ENCODE data around the gene IFITM1.
"Not testable (repeated sequence)": the region's sequence is repeated elsewhere in the genome, so short reads cannot be mapped to it uniquely, and the experiment has no call there.

IFITM1 gene

DNA sequence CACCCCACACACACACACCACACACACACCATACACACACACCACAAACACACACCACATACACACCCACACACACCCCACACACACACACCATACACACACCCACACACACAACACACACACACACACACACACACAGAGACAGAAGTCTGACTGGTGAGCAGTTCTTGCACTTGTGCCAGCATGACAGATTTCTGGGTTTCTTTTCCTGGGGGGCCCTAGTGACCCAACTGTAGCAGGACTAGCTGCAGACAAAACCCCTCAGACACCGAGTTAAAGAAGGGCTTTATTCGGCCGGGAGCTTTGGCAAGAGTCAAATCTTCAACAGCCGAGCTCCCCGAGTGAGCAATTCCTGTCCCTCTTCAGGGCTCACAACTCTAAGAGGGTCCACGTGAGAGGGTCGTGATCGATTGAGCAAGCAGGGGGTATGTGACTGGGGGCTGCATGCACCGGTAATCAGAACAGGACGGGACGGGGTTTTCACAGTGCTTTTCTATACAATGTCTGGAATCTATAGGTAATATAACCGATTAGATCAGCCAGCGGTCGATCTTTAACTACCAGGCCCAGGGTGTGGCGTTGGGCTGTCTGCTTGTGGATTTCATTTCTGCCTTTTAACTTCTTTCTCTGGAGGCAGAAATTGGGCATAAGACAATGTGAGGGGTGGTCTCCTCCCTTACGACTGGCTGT is 36.3 kb downstream of the IFITM1 start:
- not testable (repeated sequence) for DNase-seq

GRCh38 chr11:350723-351255 is 36.9 kb downstream of the IFITM1 start:
- no peak for DNase-seq

DNA sequence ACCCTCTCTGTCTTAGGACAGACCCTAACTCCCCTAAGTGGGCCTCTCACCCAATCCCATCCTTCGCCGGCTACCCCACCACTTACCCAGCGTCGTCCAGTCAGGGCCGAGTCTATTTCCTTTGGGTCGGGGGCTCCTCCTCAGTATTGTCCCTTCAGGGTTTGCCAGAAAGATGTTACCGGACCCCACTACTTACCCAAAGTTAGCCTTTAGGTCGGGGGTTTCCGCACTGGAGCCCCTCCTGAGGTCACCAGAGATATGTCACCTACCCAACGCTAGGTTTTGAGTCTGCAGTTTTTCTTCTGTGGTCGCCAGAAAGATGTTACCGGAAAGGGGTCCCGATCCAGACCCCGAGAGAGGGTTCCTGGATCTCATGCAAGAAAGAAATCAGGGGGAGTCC is 37.6 kb downstream of the IFITM1 start:
- DNase-seq = no peak

DNA sequence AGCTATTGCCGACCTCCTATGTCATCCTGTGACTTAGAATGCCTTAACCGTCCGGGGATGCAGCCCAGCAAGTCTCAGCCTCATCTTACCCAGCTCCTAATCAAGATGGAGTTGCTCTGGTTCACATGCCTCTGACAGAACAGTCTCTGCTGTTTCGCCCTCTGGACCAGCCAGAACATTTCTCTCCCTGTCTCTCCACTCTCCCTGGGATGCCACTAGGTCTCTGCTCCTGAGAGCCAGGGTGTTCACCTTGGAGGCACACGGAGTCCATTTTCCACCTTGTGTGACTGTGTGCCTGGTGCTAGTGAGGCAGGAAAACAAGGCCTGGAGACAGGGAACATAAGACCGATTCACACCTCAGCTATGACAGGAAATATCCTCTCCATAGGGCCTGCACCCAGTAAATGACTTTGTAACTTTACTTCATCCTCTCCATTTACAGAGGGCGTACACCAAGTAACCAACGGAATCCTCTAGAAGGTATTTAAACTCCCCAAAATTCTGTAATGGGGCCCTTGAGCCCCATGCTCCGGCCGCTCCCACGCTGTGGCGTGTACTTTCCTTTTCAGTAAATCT is 38.7 kb downstream of the IFITM1 start:
- no peak for DNase-seq

- no peak for DNase-seq
Measured at GRCh38 chr11:353179-353873, 39.5 kb downstream of the IFITM1 start.

GRCh38 chr11:355581-356458 is 42.0 kb downstream of the IFITM1 start:
- DNase-seq = peak; percentile 79

DNA sequence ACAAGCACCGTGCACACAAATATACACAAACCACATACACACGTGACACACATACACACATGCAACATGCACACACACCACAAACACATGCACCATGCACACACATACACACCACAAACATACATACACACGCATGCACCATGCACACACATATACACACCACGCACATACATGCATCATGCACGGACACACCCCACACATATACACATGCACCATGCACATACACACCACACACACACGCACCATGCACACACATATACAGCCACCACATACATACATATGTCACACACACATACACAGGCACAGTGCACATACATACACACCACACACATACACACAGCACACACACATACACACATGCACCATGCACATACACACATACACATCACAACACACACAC is 42.8 kb downstream of the IFITM1 start:
- DNase-seq = no peak

DNA sequence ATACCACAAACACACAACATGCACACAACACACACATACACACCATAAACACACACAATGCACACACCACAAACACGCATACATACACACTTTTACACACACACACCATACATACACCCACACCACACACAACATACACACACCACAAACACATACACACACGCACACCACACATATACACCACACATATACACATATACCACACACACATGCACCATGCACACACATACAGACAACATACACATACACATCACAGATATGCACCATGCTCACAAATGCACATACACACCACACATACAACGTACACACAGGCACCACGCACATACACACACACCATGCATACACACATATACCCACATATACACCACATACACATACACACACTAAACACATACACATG is 43.7 kb downstream of the IFITM1 start:
- DNase-seq = no peak

DNA sequence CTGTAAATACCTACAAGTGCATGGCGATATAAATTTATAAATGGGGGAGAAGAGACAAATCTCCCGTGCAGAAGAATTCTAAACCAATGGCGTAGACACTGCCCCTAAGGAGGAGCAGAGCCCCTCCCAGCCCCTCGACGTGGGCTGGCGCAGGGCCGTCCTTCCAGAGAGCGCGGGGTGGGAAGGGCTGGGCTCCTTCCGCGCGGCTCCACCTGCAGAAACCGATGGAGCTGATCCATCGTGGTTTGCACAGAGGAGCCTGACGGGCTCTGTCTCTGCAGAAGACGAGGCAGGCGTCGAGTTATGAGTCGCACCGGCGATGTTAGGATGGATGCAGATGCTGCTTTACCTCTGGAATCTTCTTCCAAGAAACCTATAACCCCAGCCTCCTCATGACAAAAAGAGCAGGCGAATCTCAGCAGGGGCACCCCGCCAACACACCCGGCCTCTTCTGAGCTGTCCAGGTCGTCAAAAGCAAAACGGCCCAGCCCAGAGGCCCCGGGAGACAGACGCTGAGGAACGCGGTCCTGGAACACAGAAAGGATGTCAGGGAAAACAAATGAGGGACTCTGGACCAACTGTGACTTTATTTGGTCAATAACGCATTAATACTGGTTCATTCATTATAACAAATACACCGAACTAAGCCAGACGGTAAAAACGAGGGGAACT is 44.4 kb downstream of the IFITM1 start:
- DNase-seq = no peak

GRCh38 chr11:359181-359714 is 45.4 kb downstream of the IFITM1 start:
- no peak for DNase-seq

DNA sequence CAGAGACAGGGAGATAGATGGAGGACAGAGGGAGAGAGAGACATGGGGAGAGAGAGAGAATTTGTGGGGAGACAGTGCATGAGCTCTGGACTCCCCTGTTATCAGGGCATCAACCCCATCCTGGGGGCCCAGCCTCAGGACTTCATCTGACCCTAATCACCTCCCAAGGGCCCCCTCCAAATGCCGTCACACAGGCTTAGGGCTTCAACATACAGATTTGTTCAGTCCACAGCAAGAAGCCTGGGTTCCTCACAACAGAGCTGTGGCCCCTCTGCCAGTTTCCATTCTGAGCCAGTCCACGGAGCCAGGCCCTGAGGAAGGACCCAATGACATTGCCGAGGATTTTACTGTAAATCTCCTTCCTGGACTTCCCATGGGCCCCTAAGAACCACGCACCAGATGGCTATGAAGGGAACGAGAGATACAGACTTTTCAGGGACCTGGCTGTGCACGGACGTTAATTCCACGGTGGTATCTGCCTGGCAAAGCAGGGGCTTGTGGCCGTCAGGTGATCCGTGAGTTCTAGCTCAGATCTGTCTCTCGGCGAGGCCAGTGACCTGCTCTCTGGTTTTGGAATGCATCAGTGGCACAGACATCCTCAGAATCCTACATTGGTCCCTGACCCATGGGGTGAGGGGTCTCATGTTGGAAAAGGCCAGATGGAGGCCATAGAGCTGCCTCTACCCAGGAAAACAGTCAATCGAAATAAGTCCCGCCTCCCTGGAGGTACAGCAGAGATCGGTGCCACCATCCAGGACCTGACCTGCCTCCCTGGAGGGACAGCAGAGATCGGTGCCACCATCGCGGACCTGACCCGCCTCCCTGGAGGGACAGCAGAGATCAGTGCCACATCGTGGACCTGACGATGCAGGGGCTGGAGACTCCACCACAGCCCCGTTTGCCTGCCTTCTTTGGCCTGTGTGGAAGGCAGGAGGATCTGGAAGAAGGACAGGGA is 46.8 kb downstream of the IFITM1 start:
- DNase-seq = no peak

- no peak for DNase-seq
Measured at GRCh38 chr11:362642-363442, 49.0 kb downstream of the IFITM1 start.

GRCh38 chr11:363443-363805 is 49.6 kb downstream of the IFITM1 start:
- DNase-seq = not testable (repeated sequence)

- no peak for DNase-seq
Measured at GRCh38 chr11:363948-364761, 50.3 kb downstream of the IFITM1 start.

All from retina (tissue), 1 donor.